GM12872 (cell line): ENCODE measurements around the gene PRKG1.

ENCODE experiments used
- TF ChIP-seq, protein P1 (sequence below): IDR thresholded peaks from 3 replicates; pipeline ENCODE4 v1.5.1; 2011; ENCODE audit warnings: low read depth, mild to moderate bottlenecking, low read length, moderate library complexity; ENCODE audit not compliant: insufficient read depth

The PRKG1 gene

DNA sequence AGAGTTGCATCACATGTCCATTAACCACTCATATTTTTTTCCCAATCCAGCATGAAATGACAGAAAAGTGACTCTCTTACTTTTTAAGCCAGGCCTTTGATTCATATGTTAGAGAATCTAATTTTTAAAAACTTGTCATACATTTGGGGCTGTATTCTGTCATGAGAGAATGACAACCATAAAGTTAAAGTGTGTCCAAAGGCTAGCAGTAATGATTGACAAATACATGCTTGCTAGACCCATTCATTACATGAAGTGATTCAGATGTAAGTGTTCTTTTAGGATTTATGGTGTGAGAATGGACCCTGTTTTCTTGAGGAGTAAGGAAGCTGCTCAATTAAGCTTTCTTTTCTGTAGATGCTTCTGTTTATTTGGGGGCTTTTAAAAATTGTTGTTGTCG is 549.7 kb downstream of the PRKG1 start:
- TF ChIP-seq, protein P1, sequence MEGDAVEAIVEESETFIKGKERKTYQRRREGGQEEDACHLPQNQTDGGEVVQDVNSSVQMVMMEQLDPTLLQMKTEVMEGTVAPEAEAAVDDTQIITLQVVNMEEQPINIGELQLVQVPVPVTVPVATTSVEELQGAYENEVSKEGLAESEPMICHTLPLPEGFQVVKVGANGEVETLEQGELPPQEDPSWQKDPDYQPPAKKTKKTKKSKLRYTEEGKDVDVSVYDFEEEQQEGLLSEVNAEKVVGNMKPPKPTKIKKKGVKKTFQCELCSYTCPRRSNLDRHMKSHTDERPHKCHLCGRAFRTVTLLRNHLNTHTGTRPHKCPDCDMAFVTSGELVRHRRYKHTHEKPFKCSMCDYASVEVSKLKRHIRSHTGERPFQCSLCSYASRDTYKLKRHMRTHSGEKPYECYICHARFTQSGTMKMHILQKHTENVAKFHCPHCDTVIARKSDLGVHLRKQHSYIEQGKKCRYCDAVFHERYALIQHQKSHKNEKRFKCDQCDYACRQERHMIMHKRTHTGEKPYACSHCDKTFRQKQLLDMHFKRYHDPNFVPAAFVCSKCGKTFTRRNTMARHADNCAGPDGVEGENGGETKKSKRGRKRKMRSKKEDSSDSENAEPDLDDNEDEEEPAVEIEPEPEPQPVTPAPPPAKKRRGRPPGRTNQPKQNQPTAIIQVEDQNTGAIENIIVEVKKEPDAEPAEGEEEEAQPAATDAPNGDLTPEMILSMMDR: no peak

GRCh38 chr10:51629934-51630639 is 555.8 kb downstream of the PRKG1 start:
- TF ChIP-seq, protein P1: no peak

GRCh38 chr10:51630640-51631005 is 556.3 kb downstream of the PRKG1 start:
- TF ChIP-seq, protein P1: no peak

- TF ChIP-seq, protein P1: no peak
Measured at GRCh38 chr10:51635436-51635835, 561.1 kb downstream of the PRKG1 start.

GRCh38 chr10:51638211-51638610 is 563.9 kb downstream of the PRKG1 start:
- TF ChIP-seq, protein P1: no peak

GRCh38 chr10:51638737-51639136 is 564.5 kb downstream of the PRKG1 start:
- TF ChIP-seq, protein P1: no peak

DNA sequence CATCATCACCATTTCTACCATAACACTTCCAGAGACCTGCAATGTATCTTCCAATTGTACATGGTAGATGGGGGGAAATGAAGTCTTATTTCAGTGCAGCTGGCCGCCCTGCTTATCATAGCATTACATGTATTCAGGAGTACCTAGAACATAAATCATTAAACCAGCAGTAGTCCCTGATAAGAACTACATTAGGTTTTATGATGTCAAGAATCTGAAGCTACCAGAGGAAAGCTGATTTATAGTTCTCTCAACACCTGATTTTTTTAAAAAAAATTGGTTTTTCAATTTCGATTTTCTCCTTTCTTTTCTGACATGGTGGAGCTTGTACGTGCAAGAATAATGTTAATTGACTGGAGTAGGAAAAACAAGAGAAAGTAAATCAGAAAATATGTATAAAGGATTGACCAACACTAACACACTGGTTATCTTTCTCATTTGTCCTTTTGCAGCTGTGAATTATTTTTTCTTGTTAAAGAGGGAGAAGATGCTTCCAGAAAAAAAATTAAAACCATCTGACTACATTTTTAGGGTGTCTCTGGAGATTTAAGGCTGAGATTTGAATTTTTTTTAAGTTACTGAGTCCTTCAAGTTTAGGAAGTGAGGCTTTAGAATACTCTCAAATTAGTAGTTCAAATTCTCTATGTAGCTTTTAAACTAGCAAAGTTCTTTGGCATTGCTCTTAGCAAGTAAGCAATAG is 566.0 kb downstream of the PRKG1 start:
- TF ChIP-seq, protein P1: no peak
